Neutrophil (primary cell): ENCODE results near the gene ABHD2.

ENCODE experiments used
- H3K27ac ChIP-seq: fragments of 200-600 bp; sonication (generic); 2 replicates; pipeline ENCODE4 v1.5.1; 2016; ENCODE audit warnings: mild to moderate bottlenecking, moderate library complexity
- H3K27me3 ChIP-seq: fragments of 200-600 bp; sonication (generic); 2 replicates; pipeline ENCODE4 v1.6.0; 2016; ENCODE audit warnings: mild to moderate bottlenecking
- H3K36me3 ChIP-seq: fragments of 200-600 bp; sonication (generic); 2 replicates; pipeline ENCODE4 v1.5.1; 2017
- H3K4me1 ChIP-seq, 2 experiments: fragments of 200-600 bp in 1 of 2; sonication (generic) in 1 of 2; 1 replicate in 1 of 2; 2 replicates in 1 of 2; pipeline versions ENCODE4 v1.5.1 to v1.6.1; 2013 to 2016; ENCODE audit warnings: low read depth in 1 of 2, low read length in 1 of 2, mild to moderate bottlenecking in 1 of 2, moderate library complexity in 1 of 2; ENCODE audit not compliant: control insufficient read depth in 1 of 2, insufficient read depth in 1 of 2
- H3K4me3 ChIP-seq, 2 experiments: fragments of 200-600 bp in 1 of 2; sonication (generic) in 1 of 2; 1 replicate in 1 of 2; 2 replicates in 1 of 2; pipeline ENCODE4 v1.5.1; 2013 to 2016; ENCODE audit warnings: low read depth in 1 of 2, low read length in 1 of 2, mild to moderate bottlenecking in 1 of 2, moderate library complexity in 1 of 2
- H3K9me3 ChIP-seq: fragments of 200-600 bp; sonication (generic); 2 replicates; pipeline ENCODE4 v1.5.1; 2016
- TF ChIP-seq, protein P1 (sequence below): fragments of 200-600 bp; sonication (generic); IDR thresholded peaks from 2 replicates; pipeline ENCODE4 v1.5.1; 2016; ENCODE audit warnings: antibody characterized with exemption

ABHD2 gene

GRCh38 chr15:89161666-89162065 lies 73.4 kb downstream of the ABHD2 start:
- Histone ChIP-seq H3K4me1 (peaks cover 10 to 11% of the 10 kb centered on the region in 2 experiments), H3K27me3 (no peaks in the 10 kb centered on the region), H3K4me3 (no peak overlapping the region), H3K36me3 (peaks cover 63% of the 10 kb centered on the region), H3K9me3 (no peaks in the 10 kb centered on the region), H3K27ac (peak overlapping the region; percentile 2)
- TF ChIP-seq, protein P1, sequence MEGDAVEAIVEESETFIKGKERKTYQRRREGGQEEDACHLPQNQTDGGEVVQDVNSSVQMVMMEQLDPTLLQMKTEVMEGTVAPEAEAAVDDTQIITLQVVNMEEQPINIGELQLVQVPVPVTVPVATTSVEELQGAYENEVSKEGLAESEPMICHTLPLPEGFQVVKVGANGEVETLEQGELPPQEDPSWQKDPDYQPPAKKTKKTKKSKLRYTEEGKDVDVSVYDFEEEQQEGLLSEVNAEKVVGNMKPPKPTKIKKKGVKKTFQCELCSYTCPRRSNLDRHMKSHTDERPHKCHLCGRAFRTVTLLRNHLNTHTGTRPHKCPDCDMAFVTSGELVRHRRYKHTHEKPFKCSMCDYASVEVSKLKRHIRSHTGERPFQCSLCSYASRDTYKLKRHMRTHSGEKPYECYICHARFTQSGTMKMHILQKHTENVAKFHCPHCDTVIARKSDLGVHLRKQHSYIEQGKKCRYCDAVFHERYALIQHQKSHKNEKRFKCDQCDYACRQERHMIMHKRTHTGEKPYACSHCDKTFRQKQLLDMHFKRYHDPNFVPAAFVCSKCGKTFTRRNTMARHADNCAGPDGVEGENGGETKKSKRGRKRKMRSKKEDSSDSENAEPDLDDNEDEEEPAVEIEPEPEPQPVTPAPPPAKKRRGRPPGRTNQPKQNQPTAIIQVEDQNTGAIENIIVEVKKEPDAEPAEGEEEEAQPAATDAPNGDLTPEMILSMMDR: no peak

- TF ChIP-seq, protein P1: no peak
- Histone ChIP-seq H3K4me1 (peaks cover 28 to 29% of the 10 kb centered on the region in 2 experiments), H3K36me3 (peaks cover 47% of the 10 kb centered on the region), H3K9me3 (no peaks in the 10 kb centered on the region), H3K27me3 (no peaks in the 10 kb centered on the region), H3K4me3 (no peak overlapping the region), H3K27ac (peak overlapping the region; percentile 51)
Measured at GRCh38 chr15:89163271-89164055, 75.2 kb downstream of the ABHD2 start.

DNA sequence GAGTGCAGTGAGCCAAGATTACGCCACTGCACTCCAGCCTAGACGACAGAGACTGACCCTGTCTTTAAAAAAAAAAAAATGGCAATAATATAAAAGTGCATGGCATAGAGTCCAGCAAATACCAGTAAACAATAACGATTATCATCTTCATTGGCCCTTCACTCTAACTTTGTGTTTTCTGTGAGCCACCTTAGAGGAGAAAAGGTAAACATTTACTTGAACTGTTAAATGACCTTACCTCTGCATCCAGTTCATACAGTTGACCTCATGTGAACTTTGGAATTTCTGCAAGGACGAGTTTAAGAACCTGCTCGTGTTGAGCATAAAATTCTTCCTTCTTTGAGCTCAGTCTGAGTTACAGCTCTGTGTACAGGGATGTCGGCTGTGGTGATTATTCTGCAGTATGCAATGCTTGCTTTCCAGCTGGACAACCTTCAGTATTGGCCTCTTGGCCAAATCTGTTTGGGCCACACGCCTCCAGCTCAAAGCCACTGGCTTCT lies 76.5 kb downstream of the ABHD2 start:
- Histone ChIP-seq H3K27ac (peak overlapping the region; percentile 51), H3K4me3 (no peak overlapping the region), H3K4me1 (peaks cover 30 to 33% of the 10 kb centered on the region in 2 experiments), H3K36me3 (peaks cover 41% of the 10 kb centered on the region), H3K9me3 (no peaks in the 10 kb centered on the region), H3K27me3 (no peaks in the 10 kb centered on the region)
- TF ChIP-seq, protein P1: no peak

DNA sequence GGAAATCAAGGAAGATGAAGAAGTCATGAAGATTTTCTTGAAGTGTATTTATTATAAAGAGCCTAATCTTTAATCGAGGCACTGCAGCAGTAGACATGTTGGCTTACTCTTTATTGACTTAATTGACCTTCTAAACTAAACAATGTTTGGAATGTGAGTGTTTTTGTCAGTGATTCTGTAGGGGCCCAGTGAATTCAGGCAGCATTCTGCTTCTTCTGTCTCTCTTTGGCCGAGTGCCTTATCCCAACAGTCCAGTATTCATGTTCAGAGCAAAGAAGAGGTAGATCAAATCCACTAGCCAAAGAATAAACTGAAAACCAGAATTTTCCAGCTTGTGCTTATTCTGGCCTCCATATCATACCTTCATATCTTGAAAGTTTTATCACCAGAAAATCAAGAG lies 77.4 kb downstream of the ABHD2 start:
- H3K4me3 ChIP-seq: no peak overlapping the region
- peaks cover 43% of the 10 kb centered on the region for H3K36me3 ChIP-seq
- no peaks in the 10 kb centered on the region for H3K9me3 ChIP-seq
- TF ChIP-seq, protein P1: no peak
- no peaks in the 10 kb centered on the region for H3K27me3 ChIP-seq
- H3K4me1 ChIP-seq: peaks cover 30 to 33% of the 10 kb centered on the region in 2 experiments
- peak overlapping the region; percentile 87 for H3K27ac ChIP-seq

DNA sequence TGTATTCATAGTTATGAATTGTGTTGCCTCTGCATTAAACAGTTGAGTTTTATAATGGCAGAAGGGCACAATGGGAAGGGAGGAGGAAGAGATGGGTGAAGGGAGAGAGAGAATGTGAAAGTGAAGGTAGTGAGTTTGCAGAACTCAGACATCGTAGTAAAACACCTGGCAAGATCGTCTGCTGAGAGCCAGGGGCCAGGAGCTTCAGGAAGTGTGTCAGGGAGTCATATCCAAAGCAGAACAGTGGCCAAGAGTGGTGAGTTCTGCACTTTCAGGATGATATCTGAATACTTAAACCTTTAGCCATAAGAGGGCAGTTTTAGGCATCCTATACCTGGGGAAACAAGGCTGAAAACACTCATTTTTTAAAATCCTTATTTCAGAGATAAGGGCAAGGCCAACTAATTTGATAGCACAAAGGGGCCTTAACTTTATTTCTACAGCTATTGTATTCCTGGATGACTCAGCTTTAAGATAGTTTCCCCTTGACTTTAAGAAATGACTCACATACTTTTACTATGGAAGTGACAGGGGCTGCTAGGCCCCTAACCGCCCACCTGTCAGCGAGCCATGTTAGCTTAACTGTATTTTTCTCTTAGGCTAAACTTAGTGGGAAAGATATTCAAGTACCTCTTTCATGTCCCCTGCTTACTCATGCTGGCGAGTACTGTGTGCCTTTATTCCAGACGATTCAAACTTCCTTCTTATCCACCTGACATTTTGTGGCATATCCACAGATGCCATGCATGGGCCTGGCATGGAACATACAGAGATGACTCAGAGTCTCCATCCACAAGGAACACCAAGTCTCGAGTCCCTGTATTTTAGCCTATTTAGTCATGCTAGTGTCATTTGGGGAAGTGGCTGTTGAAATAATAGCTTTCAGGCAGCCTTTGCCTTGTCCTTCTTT lies 79.3 kb downstream of the ABHD2 start:
- peaks cover 36% of the 10 kb centered on the region for H3K36me3 ChIP-seq
- TF ChIP-seq, protein P1: no peak
- H3K9me3 ChIP-seq: no peaks in the 10 kb centered on the region
- no peaks in the 10 kb centered on the region for H3K27me3 ChIP-seq
- peaks cover 43 to 48% of the 10 kb centered on the region in 2 experiments for H3K4me1 ChIP-seq
- peak overlapping the region; percentile 21 to 31 for H3K4me3 ChIP-seq
- H3K27ac ChIP-seq: peak overlapping the region; percentile 87
